HepG2 (cell line): ENCODE data around the gene PCYT2. TPM values are rescaled to one million over a fixed set of nuclear protein-coding genes. Genes with fewer than 3 reads are reported as not detected.

Experiments used
- ARNTL ChIP-seq: sonication (generic); formaldehyde crosslinking; IDR thresholded peaks from 2 replicates; pipeline ENCODE4 v1.4.0; 2020; ENCODE audit warnings: mild to moderate bottlenecking, missing genetic modification reagents
- CENPT ChIP-seq: sonication (generic); formaldehyde crosslinking; IDR thresholded peaks from 2 replicates; pipeline ENCODE4 v1.8.0; 2022; ENCODE audit warnings: low read depth, mild to moderate bottlenecking, moderate library complexity, missing genetic modification reagents
- FOXA3 ChIP-seq: IDR thresholded peaks from 2 replicates; pipeline ENCODE4 v1.6.1; 2016; ENCODE audit warnings: missing genetic modification reagents, missing compliant biosample characterization
- FOXJ3 ChIP-seq: sonication (generic); formaldehyde crosslinking; IDR thresholded peaks from 2 replicates; pipeline ENCODE4 v1.4.0; 2020; ENCODE audit warnings: missing genetic modification reagents, mild to moderate bottlenecking, borderline replicate concordance
- HMGA1 ChIP-seq: sonication (generic); formaldehyde crosslinking; conservative IDR thresholded peaks from 2 replicates; pipeline ENCODE4 v1.4.0; 2020; ENCODE audit warnings: missing genetic modification reagents
- IKZF4 ChIP-seq: sonication (generic); formaldehyde crosslinking; IDR thresholded peaks from 2 replicates; pipeline ENCODE4 v1.5.1; 2020; ENCODE audit warnings: borderline replicate concordance, mild to moderate bottlenecking, low read depth, missing genetic modification reagents; ENCODE audit errors: not compliant biosample characterization
- NRL ChIP-seq: sonication (generic); formaldehyde crosslinking; IDR thresholded peaks from 2 replicates; pipeline ENCODE4 v1.5.0; 2020; ENCODE audit warnings: missing genetic modification reagents, mild to moderate bottlenecking, moderate library complexity, borderline replicate concordance
- PRPF4 ChIP-seq: fragments of 200-400 bp; formaldehyde crosslinking; IDR thresholded peaks from 2 replicates; pipeline ENCODE4 v1.6.1; 2016; ENCODE audit warnings: low read length, low read depth; ENCODE audit not compliant: poor library complexity, severe bottlenecking
- RAD51 ChIP-seq: fragments of 450-650 bp; IDR thresholded peaks from 2 replicates; pipeline ENCODE4 v1.6.1; 2016; ENCODE audit warnings: borderline replicate concordance
- SMAD9 ChIP-seq: sonication (generic); formaldehyde crosslinking; IDR thresholded peaks from 2 replicates; pipeline ENCODE4 v1.5.1; 2020; ENCODE audit warnings: mild to moderate bottlenecking, missing genetic modification reagents
- SNRNP70 ChIP-seq: fragments of 200-400 bp; formaldehyde crosslinking; IDR thresholded peaks from 2 replicates; pipeline ENCODE4 v1.6.1; 2017; ENCODE audit warnings: mild to moderate bottlenecking, low read depth, low read length, moderate library complexity
- SRF ChIP-seq: IDR thresholded peaks from 2 replicates; pipeline ENCODE4 v1.6.1; 2011; ENCODE audit warnings: mild to moderate bottlenecking, low read depth, low read length, moderate library complexity
- TAF15 ChIP-seq: fragments of 200-400 bp; formaldehyde crosslinking; IDR thresholded peaks from one replicate; pipeline ENCODE4 v1.6.1; 2018; ENCODE audit warnings: mild to moderate bottlenecking, low read depth, low read length; ENCODE audit not compliant: poor library complexity, severe bottlenecking
- U2AF1 ChIP-seq: fragments of 200-400 bp; formaldehyde crosslinking; optimal IDR thresholded peaks from 2 replicates; pipeline ENCODE3; 2017; ENCODE audit warnings: mild to moderate bottlenecking, low read depth, low read length
- ZFP62 ChIP-seq: sonication (generic); formaldehyde crosslinking; IDR thresholded peaks from 2 replicates; pipeline ENCODE4 v1.4.0; 2020; ENCODE audit warnings: missing genetic modification reagents
- ZNF10 ChIP-seq: sonication (generic); formaldehyde crosslinking; IDR thresholded peaks from 2 replicates; pipeline ENCODE4 v1.4.0; 2020; ENCODE audit warnings: mild to moderate bottlenecking, low read depth, missing genetic modification reagents, borderline replicate concordance
- ZNF282 ChIP-seq: fragments of 450-650 bp; IDR thresholded peaks from 2 replicates; pipeline ENCODE4 v1.6.1; 2018; ENCODE audit not compliant: partially characterized antibody
- ZNF501 ChIP-seq: sonication (generic); formaldehyde crosslinking; IDR thresholded peaks from 2 replicates; pipeline ENCODE4 v1.5.1; 2020; ENCODE audit warnings: mild to moderate bottlenecking, moderate library complexity, missing genetic modification reagents
- ZNF670 ChIP-seq: sonication (generic); formaldehyde crosslinking; IDR thresholded peaks from 2 replicates; pipeline ENCODE4 v1.8.0; 2022; ENCODE audit warnings: mild to moderate bottlenecking, missing genetic modification reagents, borderline replicate concordance
- ZNF776 ChIP-seq: sonication (generic); formaldehyde crosslinking; IDR thresholded peaks from 2 replicates; pipeline ENCODE4 v1.4.0; 2020; ENCODE audit warnings: mild to moderate bottlenecking, missing genetic modification reagents
- polyA plus RNA-seq, 8 experiments: library from polyadenylated mRNA; depleted of rRNA in 3 of 8; stranded (reverse) in 7 of 8; unstranded in 1 of 8; fragments of >200 nt; fragmentation: Illumina TruSeq in 4 of 8; extraction: Trizol in 4 of 8; gene quantifications; 2 replicates each; pipeline versions ENCODE4 v1.2.1 to v1.2.3, GENCODE V29; 2011 to 2016; ENCODE audit warnings: low read depth in 4 of 8, missing spikeins in 1 of 8, mixed read lengths in 1 of 8; ENCODE audit not compliant: insufficient read depth in 1 of 8
- total RNA-seq, 5 experiments: library from RNA; depleted of rRNA; stranded (reverse); fragments of >200 nt; fragmentation: Illumina TruSeq; extraction: Trizol; gene quantifications; 2 replicates each; pipeline ENCODE4 v1.2.3, GENCODE V29; 2016; ENCODE audit warnings: low read depth in 1 of 5
- TF ChIP-seq, protein P1 (sequence below): sonication (generic); formaldehyde crosslinking; IDR thresholded peaks from 2 replicates; pipeline ENCODE4 v1.5.1; 2020; ENCODE audit warnings: missing genetic modification reagents, mild to moderate bottlenecking, borderline replicate concordance
- TF ChIP-seq, protein P2 (sequence below): sonication (generic); formaldehyde crosslinking; IDR thresholded peaks from 2 replicates; pipeline ENCODE4 v1.5.0; 2020; ENCODE audit warnings: missing genetic modification reagents
- TF ChIP-seq, protein P3 (sequence below): sonication (generic); formaldehyde crosslinking; conservative IDR thresholded peaks from 2 replicates; pipeline ENCODE4 v1.5.0; 2020; ENCODE audit warnings: missing genetic modification reagents
- TF ChIP-seq, protein P4 (sequence below): sonication (generic); formaldehyde crosslinking; IDR thresholded peaks from 2 replicates; pipeline ENCODE4 v1.4.0; 2020; ENCODE audit warnings: mild to moderate bottlenecking, missing genetic modification reagents

The PCYT2 gene
- total and polyA plus RNA-seq, 2 of the 13 experiments (the other 11 are each of a cell fraction or from before 2014, with no cell fraction given): 147 to 297 TPM

DNA sequence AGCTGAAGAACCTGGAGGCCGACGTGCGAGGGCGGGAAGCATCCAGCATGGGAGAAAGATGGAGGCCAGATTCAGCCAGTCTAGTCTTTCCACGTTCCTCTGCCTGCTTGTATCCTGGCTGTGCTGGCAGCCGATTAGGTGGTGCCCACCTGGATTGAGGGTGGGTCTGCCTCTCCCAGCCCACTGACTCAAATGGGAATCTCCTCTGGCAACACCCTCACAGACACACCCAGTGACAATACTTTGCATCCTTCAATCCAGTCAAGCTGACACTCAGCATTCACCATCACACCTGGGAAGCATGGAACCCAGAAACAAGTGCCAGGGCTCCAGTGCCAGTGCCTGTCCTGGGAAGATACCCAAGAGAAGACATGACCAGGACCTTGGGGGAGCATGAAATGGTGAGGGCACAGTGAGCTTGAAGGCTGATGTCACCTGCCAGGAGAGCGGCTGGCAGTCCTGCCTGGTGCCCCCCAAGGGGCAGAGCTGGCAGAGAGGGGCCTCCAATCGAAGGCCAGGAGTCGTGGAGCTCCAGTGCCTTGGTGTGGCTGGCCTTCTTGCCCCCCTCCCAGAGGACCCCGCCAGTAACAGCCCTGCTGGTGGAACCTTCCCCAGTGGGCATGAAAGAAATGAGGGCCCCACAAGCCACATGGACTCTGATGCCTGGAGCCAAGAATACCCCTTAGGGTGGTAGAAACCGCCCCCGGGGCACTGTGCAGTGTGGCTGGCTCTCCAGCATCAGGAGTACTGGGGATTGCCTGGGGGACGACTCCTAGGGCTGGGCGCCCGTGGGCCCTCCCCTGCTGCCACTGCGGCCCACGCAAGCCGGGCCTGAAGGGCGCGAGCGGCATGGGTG lies 9.8 kb downstream of the PCYT2 start (continued):
- TF ChIP-seq NRL (no peak), CENPT (no peak), FOXA3 (no peak; the same call in 1 of the 2 replicates), RAD51 (no peak), SRF (no peak), ZFP62 (CRISPR knock-in tag) (no peak), IKZF4 (CRISPR knock-in tag) (peak; percentile 46), U2AF1 (no peak), ARNTL (CRISPR knock-in tag) (no peak), SNRNP70 (no peak), SMAD9 (CRISPR knock-in tag) (no peak), ZNF670 (CRISPR knock-in tag) (no peak), ZNF282 (no peak), HMGA1 (CRISPR knock-in tag) (no peak), ZNF10 (CRISPR knock-in tag) (no peak), ZNF776 (no peak), ZNF501 (CRISPR knock-in tag) (no peak), FOXJ3 (no peak), TAF15 (peak; percentile 18), PRPF4 (no peak)
- TF ChIP-seq, protein P1, sequence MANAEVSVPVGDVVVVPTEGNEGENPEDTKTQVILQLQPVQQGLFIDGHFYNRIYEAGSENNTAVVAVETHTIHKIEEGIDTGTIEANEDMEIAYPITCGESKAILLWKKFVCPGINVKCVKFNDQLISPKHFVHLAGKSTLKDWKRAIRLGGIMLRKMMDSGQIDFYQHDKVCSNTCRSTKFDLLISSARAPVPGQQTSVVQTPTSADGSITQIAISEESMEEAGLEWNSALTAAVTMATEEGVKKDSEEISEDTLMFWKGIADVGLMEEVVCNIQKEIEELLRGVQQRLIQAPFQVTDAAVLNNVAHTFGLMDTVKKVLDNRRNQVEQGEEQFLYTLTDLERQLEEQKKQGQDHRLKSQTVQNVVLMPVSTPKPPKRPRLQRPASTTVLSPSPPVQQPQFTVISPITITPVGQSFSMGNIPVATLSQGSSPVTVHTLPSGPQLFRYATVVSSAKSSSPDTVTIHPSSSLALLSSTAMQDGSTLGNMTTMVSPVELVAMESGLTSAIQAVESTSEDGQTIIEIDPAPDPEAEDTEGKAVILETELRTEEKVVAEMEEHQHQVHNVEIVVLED (CRISPR knock-in tag): no peak
- TF ChIP-seq, protein P2, sequence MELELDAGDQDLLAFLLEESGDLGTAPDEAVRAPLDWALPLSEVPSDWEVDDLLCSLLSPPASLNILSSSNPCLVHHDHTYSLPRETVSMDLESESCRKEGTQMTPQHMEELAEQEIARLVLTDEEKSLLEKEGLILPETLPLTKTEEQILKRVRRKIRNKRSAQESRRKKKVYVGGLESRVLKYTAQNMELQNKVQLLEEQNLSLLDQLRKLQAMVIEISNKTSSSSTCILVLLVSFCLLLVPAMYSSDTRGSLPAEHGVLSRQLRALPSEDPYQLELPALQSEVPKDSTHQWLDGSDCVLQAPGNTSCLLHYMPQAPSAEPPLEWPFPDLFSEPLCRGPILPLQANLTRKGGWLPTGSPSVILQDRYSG: no peak
- TF ChIP-seq, protein P3, sequence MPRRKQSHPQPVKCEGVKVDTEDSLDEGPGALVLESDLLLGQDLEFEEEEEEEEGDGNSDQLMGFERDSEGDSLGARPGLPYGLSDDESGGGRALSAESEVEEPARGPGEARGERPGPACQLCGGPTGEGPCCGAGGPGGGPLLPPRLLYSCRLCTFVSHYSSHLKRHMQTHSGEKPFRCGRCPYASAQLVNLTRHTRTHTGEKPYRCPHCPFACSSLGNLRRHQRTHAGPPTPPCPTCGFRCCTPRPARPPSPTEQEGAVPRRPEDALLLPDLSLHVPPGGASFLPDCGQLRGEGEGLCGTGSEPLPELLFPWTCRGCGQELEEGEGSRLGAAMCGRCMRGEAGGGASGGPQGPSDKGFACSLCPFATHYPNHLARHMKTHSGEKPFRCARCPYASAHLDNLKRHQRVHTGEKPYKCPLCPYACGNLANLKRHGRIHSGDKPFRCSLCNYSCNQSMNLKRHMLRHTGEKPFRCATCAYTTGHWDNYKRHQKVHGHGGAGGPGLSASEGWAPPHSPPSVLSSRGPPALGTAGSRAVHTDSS (CRISPR knock-in tag): no peak
- TF ChIP-seq, protein P4, sequence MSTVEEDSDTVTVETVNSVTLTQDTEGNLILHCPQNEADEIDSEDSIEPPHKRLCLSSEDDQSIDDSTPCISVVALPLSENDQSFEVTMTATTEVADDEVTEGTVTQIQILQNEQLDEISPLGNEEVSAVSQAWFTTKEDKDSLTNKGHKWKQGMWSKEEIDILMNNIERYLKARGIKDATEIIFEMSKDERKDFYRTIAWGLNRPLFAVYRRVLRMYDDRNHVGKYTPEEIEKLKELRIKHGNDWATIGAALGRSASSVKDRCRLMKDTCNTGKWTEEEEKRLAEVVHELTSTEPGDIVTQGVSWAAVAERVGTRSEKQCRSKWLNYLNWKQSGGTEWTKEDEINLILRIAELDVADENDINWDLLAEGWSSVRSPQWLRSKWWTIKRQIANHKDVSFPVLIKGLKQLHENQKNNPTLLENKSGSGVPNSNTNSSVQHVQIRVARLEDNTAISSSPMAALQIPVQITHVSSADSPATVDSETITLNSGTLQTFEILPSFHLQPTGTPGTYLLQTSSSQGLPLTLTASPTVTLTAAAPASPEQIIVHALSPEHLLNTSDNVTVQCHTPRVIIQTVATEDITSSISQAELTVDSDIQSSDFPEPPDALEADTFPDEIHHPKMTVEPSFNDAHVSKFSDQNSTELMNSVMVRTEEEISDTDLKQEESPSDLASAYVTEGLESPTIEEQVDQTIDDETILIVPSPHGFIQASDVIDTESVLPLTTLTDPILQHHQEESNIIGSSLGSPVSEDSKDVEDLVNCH: no peak
